Body of pancreas (tissue), 4 donors: Measurements from ENCODE around the gene DHRS7C.

Source experiments
- CTCF ChIP-seq, 7 experiments: fragments of 450-650 bp in 4 of 7; fragments of 200-600 bp in 3 of 7; sonication (generic) in 3 of 7; IDR thresholded peaks; one replicate each; pipeline ENCODE4 v1.5.1; 2016 to 2019; ENCODE audit warnings: antibody characterized with exemption in 7 of 7
- POLR2A ChIP-seq, 3 donors: fragments of 450-650 bp; IDR thresholded peaks; one replicate each; pipeline ENCODE4 v1.6.1; 2016; ENCODE audit warnings: antibody characterized with exemption in 3 of 3, mild to moderate bottlenecking in 2 of 3

GRCh38 chr17:9837551-9838471, 46.4 kb upstream of the DHRS7C start:
- TF ChIP-seq CTCF (IDR thresholded peaks at IDR 0.05) = no peak
- no peak for TF ChIP-seq POLR2A (IDR thresholded peaks at IDR 0.05)
